ENCODE measurements around the gene PCNX1. TPM values are rescaled to one million over a fixed set of nuclear protein-coding genes. Genes with fewer than 3 reads are reported as not detected.
"Not testable (repeated sequence)": the region's sequence is repeated elsewhere in the genome, so short reads cannot be mapped to it uniquely, and the experiment has no call there.

PCNX1 gene
- total RNA-seq, 1 donor from 2014 or later: 77.2 TPM

GRCh38 chr14:71013551-71014192, 106.4 kb downstream of the PCNX1 start:
- TF ChIP-seq CTCF (IDR thresholded peaks at IDR 0.05; ENCODE audit: unreplicated experiment): no peak
- no peak for DNase-seq (ENCODE audit: low spot score in 2 of 2, unreplicated experiment in 2 of 2)
- H3K36me3 Mint-ChIP-seq: peaks cover 34% of the 10 kb centered on the region
- no peak overlapping the region for H3K27ac Mint-ChIP-seq
- no peaks in the 10 kb centered on the region for H3K27me3 Mint-ChIP-seq (ENCODE audit: low read depth)
- H3K4me3 Mint-ChIP-seq: no peak overlapping the region
- no peaks in the 10 kb centered on the region for H3K4me1 Mint-ChIP-seq
- no peaks in the 10 kb centered on the region for H3K9me3 Mint-ChIP-seq

DNA sequence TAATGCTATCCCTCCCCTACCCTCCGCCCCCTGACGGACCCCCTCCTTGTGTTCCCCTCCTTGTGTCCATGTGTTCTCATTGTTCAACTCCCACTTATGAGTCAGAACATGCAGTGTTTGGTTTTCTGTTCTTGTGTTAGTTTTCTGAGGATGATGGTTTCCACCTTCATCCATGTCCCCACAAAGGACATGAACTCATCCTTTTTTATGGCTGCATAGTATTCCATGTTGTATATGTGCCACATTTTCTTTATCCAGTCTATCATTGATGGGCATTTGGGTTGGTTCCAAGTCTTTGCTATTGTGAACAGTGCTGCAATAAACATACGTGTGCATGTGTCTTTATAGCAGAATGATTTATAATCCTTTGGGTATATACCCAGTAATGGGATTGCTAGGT, 112.7 kb downstream of the PCNX1 start:
- Mint-ChIP-seq H3K36me3 (peaks cover 51% of the 10 kb centered on the region), H3K4me1 (peaks cover 12% of the 10 kb centered on the region)
- not testable (repeated sequence) for H3K9me3 Mint-ChIP-seq; DNase-seq (ENCODE audit: low spot score in 2 of 2, unreplicated experiment in 2 of 2); H3K4me3 Mint-ChIP-seq; H3K27ac Mint-ChIP-seq; H3K27me3 Mint-ChIP-seq (ENCODE audit: low read depth)

DNA sequence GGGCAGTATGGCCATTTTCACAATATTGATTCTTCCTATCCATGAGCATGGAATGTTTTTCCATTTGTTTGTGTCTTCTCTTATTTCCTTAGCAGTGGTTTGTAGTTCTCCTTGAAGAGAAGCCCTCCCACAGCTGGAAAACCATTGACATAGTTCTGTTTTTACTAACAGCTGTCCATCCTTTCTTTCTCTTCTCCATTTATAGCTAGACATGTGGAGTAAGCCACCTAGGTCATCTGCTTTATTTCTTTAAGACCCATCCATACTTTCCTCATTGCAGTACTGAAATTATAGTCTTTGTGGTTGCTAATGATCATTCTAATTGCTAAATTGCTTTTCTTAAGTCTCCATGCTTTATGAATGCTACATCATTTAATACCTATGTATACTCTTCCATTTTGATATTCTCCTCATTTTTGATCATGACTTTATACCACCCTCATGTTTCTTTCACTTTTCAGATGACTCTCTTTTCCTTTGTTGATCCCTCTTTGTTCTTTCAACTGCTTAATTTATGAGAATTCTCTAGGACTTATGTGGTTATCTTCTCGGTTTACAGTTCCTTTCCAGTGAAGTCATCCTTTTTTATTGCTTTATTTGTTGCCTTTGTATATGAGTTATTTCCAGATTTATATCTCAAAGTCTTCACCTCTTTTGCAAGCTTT, 114.2 kb downstream of the PCNX1 start:
- TF ChIP-seq CTCF (IDR thresholded peaks at IDR 0.05; ENCODE audit: unreplicated experiment): no peak
- no peaks in the 10 kb centered on the region for H3K27me3 Mint-ChIP-seq (ENCODE audit: low read depth)
- no peak for DNase-seq (ENCODE audit: low spot score in 2 of 2, unreplicated experiment in 2 of 2)
- H3K4me3 Mint-ChIP-seq: no peak overlapping the region
- peaks cover 6% of the 10 kb centered on the region for H3K9me3 Mint-ChIP-seq
- peaks cover 12% of the 10 kb centered on the region for H3K4me1 Mint-ChIP-seq
- H3K36me3 Mint-ChIP-seq: peaks cover 42% of the 10 kb centered on the region
- peak overlapping the region; percentile 77 for H3K27ac Mint-ChIP-seq

DNA sequence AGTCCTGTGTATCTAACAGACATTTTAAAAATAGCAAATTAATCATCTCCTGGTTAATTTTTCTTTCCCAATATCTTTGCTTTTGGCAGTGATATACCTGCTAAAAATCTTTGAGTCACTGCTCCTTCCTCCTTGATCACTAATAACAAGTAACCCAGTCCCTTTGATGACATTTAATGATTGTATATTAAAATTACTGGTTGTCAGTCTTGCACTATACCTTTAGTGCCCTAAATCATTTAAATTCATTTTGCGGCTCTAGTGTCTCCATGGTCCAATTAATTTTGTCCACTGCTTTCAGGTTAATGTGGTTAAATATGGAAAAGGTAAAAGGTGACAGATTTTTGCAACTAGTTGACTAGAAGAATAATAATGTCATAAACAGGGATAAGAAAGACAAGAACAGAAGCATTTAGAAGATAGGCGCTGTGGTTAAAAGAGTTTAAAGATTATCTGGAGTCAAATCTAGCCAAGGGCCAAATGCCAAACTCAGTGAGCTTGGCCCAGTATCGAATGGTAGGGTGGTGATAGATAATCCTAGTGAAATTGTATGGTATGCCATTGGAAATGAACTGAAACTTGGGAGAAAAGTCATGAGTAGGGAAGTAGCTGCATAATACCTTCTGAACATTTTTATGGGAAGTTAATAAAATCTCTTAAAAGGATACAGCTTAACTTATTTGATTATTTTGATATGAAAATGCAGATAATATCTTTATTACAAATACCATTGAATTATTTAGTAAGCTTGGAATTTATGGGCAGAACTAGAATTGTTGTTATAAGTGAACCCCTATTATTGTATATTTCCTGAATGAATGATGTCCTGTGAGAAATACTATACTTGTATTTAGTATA, 115.0 kb downstream of the PCNX1 start:
- Mint-ChIP-seq H3K27ac (peak overlapping the region; percentile 66), H3K9me3 (peaks cover 6% of the 10 kb centered on the region), H3K36me3 (peaks cover 34% of the 10 kb centered on the region), H3K27me3 (ENCODE audit: low read depth) (no peaks in the 10 kb centered on the region), H3K4me3 (no peak overlapping the region), H3K4me1 (peaks cover 12% of the 10 kb centered on the region)
- DNase-seq (ENCODE audit: low spot score in 2 of 2, unreplicated experiment in 2 of 2): no peak
- TF ChIP-seq CTCF (IDR thresholded peaks at IDR 0.05; ENCODE audit: unreplicated experiment): no peak

DNA sequence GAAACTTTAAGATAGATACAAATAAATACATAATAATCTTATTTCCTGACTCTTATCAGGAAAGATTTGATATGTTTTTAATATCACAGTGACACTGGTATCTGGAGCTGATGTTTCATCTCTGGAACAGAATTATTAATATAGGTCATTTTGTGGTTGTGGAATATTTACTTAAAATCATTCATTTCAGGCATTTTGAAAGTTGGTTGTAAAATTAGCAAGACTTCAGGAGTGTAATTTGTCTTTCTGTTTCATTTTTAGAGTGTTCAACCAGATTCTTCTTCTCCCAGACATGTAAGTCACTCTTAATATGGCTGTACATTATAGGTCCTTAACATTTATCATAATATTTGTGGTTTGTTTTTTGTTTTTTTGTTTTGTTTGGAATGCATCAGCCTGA, 115.7 kb downstream of the PCNX1 start:
- Mint-ChIP-seq H3K27me3 (ENCODE audit: low read depth) (no peaks in the 10 kb centered on the region), H3K9me3 (peaks cover 6% of the 10 kb centered on the region), H3K4me3 (no peak overlapping the region), H3K4me1 (peaks cover 15% of the 10 kb centered on the region), H3K27ac (no peak overlapping the region), H3K36me3 (peaks cover 34% of the 10 kb centered on the region)
- TF ChIP-seq CTCF (IDR thresholded peaks at IDR 0.05; ENCODE audit: unreplicated experiment): no peak
- DNase-seq (ENCODE audit: low spot score in 2 of 2, unreplicated experiment in 2 of 2): no peak

All from mesothelial cell of epicardium (in vitro differentiated cells).